ENCODE data around the gene PPME1.
A peak's percentile ranks its signal among the peaks of the same experiment; 100 is the strongest.
"Not testable (repeated sequence)": the region's sequence is repeated elsewhere in the genome, so short reads cannot be mapped to it uniquely, and the experiment has no call there.

The PPME1 gene, protein sequence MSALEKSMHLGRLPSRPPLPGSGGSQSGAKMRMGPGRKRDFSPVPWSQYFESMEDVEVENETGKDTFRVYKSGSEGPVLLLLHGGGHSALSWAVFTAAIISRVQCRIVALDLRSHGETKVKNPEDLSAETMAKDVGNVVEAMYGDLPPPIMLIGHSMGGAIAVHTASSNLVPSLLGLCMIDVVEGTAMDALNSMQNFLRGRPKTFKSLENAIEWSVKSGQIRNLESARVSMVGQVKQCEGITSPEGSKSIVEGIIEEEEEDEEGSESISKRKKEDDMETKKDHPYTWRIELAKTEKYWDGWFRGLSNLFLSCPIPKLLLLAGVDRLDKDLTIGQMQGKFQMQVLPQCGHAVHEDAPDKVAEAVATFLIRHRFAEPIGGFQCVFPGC

DNA sequence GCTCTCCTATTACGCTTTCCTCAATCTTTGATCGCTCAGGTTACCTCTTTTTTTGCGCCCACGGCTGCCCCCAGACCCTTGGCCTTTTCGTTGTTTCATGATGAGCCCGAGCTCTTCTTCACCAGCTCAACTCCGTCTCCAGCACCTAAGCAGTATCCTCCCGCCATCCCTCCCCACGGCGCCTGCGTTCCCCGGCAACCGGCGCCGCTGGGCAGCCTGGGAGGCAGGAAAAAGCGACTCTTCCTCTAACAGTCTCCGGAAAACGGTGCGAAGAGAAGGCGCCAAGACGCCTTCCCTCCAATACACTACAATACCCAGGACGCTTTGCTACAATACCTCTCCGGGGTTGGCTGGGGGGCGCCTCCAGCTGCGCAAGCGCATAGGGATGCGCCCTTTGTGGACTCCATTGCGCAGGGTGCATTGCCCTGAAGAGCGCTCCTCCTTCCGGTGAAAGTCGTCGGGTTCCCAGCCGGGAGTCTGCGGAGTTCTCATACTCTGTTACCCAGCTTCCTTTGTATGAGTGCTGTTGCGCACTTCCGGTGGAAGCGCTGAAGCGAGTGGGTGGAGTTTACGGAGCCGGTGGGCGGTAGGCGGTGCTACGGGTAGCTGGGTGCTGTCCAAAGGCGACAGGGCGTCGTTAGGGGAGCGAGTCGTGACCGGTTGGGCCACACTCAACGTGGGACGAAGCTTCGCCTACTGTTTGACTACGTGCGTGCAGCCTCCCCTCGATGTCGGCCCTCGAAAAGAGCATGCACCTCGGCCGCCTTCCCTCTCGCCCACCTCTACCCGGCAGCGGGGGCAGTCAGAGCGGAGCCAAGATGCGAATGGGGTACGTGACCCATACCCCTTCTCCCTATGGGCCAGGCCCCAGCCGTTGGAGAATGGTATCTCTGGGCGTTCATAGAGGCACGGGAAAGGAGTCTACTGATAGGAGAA lies at the start of gene PPME1, which contains the start of gene C2CD3:
PPME1 (plus strand) TSS at position 596 of the 936 bp plus-strand sequence; CDS start at position 729, 133 bp downstream.
C2CD3 (minus strand) TSS at position 309 of the 936 bp plus-strand sequence; CDS start at position 99, 210 bp downstream.
- DNase-seq, result peak; percentile 99

DNA sequence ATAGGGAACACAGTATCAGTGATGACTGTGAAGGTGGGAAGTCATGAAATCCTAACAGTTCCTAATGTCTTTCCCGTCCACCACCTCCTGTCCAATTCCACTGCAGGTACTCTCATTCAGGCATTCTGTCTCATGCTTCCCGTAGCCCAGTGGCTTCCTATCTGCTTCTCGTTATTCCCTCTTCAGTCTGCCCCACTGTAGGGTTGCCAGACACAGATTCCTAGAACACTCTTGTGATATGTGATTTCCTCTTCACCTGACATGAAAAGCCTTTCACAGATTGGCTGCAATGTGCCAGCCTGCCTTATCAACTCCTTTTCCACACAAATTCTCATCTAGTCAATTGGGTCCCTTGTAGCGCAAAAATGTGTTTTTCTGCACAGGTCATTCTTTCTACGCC lies 49.3 kb upstream of the PPME1 start:
- no peak for DNase-seq

DNA sequence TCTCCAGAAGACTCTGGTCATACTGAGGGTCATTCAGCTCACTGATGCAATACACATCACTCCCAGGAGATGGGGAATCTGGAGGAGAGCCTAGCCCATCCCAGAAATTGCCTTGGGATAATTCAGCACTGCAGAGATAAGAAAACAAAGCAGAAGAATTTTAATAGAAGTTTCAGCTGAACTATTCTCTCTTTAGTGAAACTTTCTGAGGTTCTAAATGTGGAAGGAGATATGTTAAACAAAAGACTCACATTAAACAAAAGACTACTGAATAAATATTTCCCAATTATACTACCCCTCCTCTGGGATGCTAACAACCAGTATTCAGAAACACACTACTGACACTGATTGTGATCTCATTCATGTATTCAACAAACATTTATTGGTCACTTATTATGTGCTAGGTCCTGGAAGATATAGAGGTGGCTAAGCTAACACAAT lies 48.1 kb upstream of the PPME1 start:
- DNase-seq, result no peak

DNA sequence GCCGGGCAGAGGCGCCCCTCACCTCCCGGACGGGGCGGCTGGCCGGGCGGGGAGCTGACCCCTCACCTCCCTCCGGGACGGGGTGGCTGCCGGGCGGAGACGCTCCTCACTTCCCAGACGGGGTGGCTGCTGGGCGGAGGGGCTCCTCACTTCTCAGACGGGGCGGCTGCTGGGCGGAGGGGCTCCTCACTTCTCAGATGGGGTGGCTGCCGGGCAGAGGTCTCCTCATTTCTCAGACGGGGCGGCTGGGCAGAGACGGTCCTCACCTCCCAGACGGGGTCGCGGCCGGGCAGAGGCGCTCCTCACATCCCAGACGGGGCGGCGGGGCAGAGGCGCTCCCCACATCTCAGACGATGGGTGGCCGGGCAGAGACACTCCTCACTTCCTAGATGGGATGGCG lies 42.0 kb upstream of the PPME1 start:
- DNase-seq, result not testable (repeated sequence)

DNA sequence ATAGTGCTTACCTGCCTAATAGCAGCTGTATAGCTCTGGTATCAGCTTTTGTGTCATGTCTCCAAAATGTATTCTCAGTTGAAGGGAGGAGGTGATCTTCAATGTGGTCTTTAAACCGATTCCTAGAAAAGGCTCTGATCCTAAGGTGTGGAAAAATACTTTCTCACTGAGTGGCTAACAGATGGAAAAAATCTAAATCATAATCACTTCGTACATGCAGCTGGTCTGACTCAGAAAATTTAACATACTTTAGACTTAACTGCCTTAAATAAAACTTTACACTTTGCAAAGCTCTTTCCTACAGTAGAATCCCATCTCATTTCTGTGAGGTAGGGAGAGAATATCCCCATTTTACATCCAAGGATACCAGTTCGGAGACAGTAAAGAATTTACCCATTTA lies 38.3 kb upstream of the PPME1 start:
- DNase-seq, result no peak

DNA sequence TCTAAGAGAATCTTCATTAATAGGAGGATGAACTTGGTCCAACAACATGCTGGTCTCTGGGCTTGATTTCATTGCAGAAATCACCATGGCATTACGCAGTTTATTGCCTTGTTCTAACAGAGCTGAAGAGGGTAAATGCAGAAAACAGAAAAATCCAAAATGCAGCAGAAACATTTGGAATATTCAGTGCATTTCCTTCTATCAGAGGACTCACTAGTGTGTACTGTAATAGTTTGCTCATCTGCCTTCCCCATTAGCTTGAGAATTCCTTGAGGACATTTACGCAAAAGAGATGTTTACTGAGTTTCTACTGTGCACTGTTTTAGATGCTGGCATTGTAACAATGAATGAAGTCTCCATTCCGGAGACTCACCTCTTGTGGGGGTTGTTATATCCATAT lies 37.7 kb upstream of the PPME1 start:
- no peak for DNase-seq

DNA sequence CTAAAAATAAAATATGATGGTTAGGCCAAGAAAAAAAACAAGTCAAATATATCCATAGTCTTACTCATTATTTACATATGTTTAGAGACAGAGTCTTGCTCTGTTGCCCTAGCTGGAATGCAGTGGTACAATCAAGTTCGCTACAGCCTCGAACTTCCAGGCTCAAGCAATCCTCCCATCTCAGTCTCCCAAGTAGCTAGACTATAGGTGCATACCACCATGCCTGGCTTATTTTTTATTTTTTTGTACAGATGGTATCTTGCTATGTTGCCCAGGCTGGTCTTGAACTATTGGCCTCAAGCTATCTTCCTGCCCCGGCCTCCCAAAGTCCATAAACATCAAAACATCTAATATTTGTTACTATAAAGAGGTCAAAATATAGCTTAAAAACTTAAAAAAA lies 36.4 kb upstream of the PPME1 start:
- no peak for DNase-seq

DNA sequence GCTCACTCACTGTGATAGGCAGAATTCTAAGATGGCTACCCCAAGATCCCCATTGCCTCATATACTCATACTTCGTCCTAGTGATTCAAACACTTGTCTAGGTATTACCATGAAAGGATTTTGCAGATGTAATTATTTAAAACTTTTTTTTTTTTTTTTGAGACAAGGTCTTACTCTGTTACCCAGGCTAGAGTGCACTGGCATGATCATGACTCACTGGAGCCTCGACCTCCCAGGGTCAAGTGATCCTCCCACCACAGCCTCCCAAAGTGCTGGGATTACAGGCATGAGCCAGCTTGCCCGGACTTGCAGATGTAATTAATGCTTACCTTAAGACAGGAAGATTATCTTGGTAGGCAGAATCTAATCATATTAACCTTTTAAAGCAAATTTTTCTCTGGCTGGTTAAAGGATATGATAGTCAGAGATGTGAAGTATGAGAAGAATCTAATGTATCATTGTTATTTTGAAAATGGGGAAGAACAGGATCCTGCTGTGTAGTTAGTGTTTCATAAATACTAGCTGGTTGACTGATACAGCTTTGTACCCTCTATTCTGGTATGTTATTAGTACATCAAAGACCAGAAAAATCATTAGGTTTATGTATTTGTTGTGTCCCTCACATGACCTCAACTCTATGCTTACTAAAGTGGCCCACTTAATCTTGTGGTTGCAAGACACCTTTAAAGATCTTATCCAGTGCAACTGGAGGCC lies 35.8 kb upstream of the PPME1 start:
- DNase-seq, result no peak

DNA sequence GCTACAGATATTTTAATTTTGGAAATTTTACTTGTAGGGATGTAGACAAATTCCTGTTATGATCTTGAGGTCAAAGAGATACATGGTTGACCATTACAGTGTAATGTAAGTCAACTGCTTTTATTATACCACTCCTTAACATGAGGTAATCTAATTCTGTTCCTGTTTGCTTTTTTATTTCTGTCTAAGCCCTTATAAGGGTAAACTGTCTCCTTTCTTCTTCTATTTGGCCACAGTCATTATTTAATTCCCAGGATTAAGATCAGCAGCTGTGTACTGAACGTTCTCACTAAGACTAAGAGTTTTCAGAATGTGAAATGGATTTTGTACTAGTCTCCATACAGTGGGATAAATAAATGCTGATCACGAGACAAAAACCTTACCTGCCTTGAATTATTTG lies 33.1 kb upstream of the PPME1 start:
- DNase-seq, result no peak

DNA sequence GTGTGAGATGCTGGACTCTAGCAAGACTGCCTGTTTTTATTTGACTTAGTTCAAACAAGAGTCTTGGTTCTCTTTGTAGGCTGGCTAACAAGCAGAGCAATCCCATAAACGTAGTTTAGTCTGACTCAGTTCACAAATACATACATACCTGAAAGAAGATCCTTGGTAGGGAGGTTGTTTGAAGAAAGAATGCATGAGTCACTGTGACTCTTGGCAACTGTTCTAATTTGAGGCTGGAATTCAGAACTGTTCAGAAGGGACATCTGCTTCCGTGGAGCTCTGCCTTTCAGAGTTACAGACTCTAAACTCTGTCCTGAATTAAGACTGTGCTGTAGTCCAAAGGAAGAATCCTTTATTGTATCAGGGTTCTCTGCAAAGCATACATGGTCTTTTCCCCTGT lies 32.5 kb upstream of the PPME1 start:
- DNase-seq, result no peak

DNA sequence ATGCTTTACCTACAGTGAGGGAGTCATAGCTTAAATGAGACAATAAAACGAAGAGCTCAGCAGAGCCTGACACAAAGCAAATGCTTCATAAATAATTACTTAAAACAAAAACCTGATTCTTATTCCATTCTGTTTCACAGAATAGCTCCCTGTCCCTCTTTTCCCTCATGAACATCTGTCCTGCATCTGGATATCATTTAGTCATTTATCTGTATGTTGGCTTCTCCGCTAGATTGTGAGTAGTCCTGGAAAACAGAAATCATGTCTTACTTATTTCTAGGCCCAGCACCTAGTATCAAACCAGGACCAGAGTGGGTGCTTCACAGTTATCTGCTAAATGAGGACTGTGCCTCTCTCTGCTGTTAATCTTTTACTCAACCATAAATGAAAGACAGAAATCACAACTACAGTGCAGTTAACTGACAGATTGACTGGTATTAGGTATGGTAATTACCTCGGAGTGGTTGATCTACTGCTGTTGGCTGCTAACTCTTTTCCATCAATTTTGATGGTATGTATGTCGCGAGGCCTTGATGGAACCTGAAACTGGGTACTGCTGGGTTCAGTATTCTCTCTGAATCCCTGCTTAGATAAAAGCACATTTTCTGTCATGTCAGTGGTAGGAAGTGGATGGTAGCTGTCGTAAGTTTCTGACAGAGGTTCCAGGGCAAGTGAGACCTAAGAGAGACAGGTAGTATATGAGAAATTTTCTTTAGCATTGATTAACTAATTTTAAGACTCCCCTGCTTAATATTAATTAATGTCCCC lies 31.8 kb upstream of the PPME1 start:
- DNase-seq, result no peak

DNA sequence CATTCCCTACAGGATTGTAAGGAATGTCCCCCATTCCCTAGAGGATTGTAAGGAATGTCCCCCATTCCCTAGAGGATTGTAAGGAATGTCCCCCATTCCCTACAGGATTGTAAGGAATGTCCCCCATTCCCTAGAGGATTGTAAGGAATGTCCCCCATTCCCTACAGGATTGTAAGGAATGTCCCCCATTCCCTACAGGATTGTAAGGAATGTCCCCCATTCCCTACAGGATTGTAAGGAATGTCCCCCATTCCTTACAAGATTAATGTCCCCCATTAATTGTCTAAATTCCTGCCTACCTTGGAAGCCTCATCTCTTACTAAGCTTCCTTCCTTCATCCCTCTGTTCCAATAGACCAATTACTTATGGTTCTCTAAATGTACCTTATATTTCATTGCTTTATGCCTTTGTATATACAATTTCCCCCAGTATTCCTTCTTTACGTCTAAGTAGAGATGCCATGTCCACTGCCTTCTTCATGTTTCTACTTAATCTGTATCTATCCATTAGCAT lies 31.1 kb upstream of the PPME1 start:
- DNase-seq, result not testable (repeated sequence)

DNA sequence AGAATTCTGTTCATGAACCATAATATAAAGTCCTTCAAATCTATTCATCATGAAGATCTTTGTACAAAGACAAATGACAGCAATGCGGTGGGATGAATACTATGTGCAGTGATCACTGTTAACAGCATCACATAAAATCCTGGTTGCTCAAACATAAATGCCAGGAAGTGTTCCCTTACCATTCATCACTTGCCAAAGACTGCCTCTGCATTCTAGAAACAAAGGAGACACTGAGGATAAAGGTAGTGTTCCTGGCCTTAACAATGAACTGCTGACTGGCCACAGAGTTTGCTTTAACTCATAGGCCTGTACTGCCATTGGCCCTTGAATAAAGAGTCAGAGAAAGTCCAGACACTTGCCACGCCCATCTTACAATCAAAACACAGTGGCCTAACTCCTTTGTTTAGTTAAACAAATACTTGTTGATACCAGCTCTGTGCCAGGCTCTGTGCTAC lies 29.8 kb upstream of the PPME1 start:
- no peak for DNase-seq

DNA sequence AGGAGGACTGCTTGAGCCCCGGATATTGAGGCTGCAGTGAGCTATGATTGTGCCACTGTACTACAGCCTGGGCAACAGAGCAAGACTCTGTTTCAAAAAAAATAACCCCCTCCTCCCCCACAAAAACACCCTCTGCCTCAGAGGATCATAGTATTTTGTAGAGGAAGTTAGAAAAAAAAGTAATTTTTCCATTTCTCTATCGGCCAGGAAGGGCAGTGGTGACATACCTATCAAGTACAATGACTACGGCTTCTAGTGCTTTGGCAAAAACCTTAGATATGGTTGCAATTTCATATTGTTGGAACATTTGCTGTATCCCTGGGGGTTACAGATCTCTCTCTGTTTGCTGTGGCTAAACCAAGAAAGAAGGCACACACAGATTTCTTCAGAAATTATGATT lies 29.2 kb upstream of the PPME1 start:
- DNase-seq, result no peak

DNA sequence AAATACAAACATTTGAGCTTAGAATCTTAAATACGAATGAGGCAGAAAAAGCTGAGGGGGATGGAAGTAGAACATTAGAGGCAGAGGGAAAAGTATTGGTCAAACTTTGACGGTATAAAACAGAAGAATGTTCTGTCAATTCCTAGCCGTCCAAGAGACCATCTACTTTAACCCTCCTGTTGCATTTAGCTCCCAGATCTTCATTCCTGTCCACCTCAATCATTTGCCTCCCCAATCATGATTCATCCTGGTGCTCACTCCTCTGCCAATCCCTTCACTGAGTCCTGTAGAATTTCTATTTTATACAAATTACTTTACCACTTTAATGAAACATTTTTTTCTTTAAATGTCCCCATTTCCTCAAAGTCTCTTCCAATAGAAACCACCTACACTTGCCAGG lies 28.5 kb upstream of the PPME1 start:
- no peak for DNase-seq

DNA sequence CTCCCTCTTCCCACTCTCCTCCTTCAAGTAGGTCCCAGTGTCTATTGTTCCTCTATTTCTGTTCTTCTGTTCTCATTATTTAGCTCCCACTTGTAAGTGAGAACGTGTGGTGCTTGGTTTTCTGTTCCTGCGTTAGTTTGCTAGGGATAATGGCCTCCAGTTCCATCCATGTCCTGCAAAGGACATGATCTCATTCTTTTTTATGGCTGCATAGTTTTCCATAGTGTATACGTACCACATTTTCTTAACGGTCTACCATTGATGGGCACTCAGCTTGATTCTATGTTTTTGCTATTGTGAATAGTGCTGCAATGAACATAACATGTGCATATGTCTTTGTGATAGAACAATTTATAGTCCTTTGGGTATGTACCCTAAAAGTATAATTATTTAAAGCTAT lies 26.5 kb upstream of the PPME1 start:
- DNase-seq, result no peak

DNA sequence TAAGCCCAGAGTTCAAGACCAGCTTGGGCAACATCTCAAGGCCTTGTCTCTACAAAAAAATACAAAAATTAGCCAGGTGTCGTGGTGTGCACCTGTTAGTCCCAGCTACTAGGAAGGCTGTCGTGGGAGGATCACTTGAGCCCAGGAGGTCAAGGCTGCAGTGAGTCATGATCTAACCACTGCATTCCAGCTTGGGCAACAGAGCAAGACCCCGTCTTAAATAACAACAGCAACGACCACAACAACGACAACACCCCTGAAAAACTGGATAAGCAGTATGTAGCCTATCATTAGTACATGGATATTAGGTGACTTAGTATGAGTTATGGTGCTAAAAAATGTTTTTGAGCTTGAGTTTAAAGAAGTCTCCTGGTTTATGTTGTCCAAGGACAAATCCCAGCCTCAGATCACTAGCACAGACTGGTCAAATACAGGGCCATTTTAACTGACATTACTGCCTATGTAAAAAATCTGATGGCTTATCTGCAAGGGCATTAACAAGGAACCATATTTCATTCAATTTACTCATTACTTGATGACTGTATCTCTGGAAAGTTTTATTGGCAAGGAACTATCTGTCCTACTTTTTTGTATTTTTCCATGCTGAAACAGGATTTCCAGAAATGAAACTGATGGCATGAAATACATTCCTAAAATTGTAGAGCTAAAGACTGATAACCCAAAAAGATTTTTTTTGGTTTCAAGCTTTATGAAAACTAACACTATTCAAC lies 23.7 kb upstream of the PPME1 start:
- no peak for DNase-seq

DNA sequence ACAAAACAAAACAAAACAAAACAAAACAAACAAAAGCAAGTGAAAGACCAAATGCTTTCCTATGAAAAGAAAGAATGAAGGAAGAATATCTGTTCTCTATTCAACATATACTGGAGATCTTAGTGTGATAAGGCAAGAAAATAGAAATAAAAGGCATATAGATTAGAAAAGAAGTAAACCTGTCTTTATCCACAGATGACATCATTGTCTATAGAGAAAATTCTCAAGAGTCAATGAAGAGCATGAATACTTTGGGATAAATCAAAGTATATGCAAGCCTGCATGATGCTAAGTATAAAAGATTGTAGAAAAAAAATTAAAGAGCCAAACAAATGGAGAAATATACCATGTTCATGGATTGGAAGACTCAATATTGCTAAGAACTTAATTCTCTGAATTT lies 17.9 kb upstream of the PPME1 start:
- DNase-seq, result no peak

DNA sequence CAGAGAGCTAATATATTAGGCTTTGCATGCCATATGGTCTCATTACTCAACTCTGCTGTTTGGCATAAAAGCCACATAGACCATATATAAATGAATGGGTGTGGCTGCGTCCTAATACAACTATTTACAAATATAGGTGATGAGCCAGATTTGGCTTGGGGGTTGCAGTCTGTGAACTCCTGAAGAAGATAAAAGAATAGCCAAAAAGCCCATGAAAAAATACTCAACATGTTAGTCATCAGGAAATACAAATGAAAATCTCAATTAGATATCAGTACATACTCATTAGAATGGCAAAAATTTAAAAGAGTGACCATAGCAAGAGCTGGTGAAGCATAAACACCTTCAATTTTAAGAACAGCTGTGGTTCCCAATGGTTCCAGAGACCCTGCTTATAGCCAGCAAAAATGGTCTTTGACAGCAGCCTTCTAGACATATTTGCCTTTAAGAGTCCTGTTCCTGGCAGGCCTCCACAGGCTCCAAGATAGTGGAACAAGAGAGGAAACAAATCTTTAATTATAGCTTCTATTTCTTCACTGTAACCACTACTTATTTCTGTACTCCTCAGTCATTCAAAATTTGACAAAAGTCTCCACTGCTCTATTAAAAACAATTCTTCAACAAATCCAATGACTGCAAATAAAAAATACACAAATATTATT lies 16.3 kb upstream of the PPME1 start:
- DNase-seq, result no peak

DNA sequence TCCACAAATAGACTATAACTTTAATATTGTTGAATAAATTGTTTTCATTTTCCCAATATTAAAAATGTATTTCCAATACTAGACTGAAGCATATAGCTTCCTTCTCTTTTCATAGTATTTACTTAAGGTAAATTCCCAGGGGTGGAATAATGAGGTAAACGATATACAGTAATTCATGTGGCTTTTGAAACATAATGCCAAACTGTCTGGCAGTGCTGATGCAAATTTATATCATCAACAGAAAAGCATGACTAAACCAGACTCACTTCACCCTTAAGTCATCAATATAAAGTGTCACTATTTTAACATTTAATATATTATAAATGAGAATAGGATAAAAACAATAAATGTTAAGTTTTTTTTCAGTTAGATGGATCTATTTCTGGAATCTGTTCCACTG lies 13.9 kb upstream of the PPME1 start:
- DNase-seq, result no peak

DNA sequence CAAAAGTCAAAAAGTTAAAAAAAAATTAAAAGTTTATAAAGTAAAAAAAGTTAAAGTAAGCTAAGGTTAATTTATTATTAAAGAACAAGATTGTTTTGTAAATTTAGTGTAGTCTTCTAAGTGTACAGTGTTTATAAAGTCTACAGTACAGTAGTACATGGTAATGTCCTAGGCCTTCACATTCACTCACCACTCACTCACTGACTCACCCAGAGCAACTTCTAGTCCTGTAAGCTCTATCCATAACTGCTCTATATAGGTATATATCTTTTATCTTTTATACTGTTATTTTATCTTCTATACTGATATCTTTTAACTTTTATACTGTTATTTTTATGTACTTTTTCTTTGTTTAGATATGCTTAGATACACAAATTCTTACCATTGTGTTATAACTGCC lies 11.4 kb upstream of the PPME1 start:
- no peak for DNase-seq
